Stomach (tissue), 9 donors: ENCODE results near the gene POU5F1. TPM values are rescaled to one million over a fixed set of nuclear protein-coding genes. Genes with fewer than 3 reads are reported as not detected.
A peak's percentile ranks its signal among the peaks of the same experiment; 100 is the strongest.

ENCODE experiments used
- DNase-seq, 2 donors: peaks; one replicate each; pipeline versions ENCODE4 v3.0.0 to v3.0.0-alpha.2; 2013 to 2019
- H3K27ac ChIP-seq, 5 donors: fragments of 200-600 bp in 4 of 5; sonication (generic) in 4 of 5; one replicate each; pipeline ENCODE4 v1.5.1; 2013 to 2019; ENCODE audit warnings: mild to moderate bottlenecking in 1 of 5, moderate library complexity in 1 of 5
- H3K27me3 ChIP-seq, 3 donors: fragments of 200-600 bp; sonication (generic); one replicate each; pipeline ENCODE4 v1.5.1; 2017 to 2019; ENCODE audit warnings: mixed run types in 1 of 3
- H3K36me3 ChIP-seq, 4 donors: fragments of 200-600 bp; sonication (generic); 1 replicate in 3 of 4; 2 replicates in 1 of 4; pipeline ENCODE4 v1.5.1; 2016 to 2019
- H3K4me1 ChIP-seq, 4 donors: fragments of 200-600 bp; sonication (generic); one replicate each; pipeline ENCODE4 v1.5.1; 2016 to 2019
- H3K4me3 ChIP-seq, 4 donors: fragments of 200-600 bp; sonication (generic) in 3 of 4; one replicate each; pipeline ENCODE4 v1.5.1; 2016 to 2019; ENCODE audit warnings: mild to moderate bottlenecking in 1 of 4
- H3K9me3 ChIP-seq, 4 donors: fragments of 200-600 bp; sonication (generic); one replicate each; pipeline ENCODE4 v1.5.1; 2016 to 2019
- CTCF ChIP-seq, 7 experiments: fragments of 450-650 bp in 4 of 7; fragments of 200-600 bp in 3 of 7; sonication (generic) in 3 of 7; IDR thresholded peaks; one replicate each; pipeline ENCODE4 v1.5.1; 2016 to 2019; ENCODE audit warnings: antibody characterized with exemption in 7 of 7, control low read depth in 2 of 7, mild to moderate bottlenecking in 1 of 7
- EP300 ChIP-seq: sonication (generic); formaldehyde crosslinking; IDR thresholded peaks from one replicate; pipeline ENCODE4 v1.6.1; 2017; ENCODE audit warnings: antibody characterized with exemption
- POLR2A ChIP-seq, 4 donors: fragments of 450-650 bp; IDR thresholded peaks; one replicate each; pipeline ENCODE4 v1.6.1; 2016; ENCODE audit warnings: antibody characterized with exemption in 4 of 4, control low read depth in 2 of 4, mild to moderate bottlenecking in 1 of 4, moderate library complexity in 1 of 4
- POLR2AphosphoS5 ChIP-seq, 3 donors: sonication (generic); formaldehyde crosslinking; IDR thresholded peaks; one replicate each; pipeline ENCODE4 v1.6.1; 2016; ENCODE audit warnings: antibody characterized with exemption in 3 of 3
- WGBS, 5 donors: extraction: QIAGEN DNeasy Blood & Tissue Kit in 3 of 5; methylation state at CpG; one replicate each; pipeline versions ENCODE4 v1.1.5 to v1.1.7; 2013 to 2018; 5-methylcytosine and 5-hydroxymethylcytosine counted together
- intact Hi-C: fragments of 100-400 bp; cut with DNase I; formaldehyde crosslinking; loops from one replicate; pipeline ENCODE4 v1.15.1; 2023; ENCODE audit warnings: low total_unique reads
- polyA plus RNA-seq, 3 donors: library from polyadenylated mRNA; stranded (reverse); fragments of 200-250 nt; gene quantifications; one replicate each; pipeline ENCODE4 v1.2.3, GENCODE V29; 2013
- total RNA-seq, 5 donors: library from RNA; depleted of rRNA; stranded (reverse); fragments of >200 nt; gene quantifications; one replicate each; pipeline versions ENCODE4 v1.1.0 to v1.2.3, GENCODE V29; 2014 to 2016
- donor health status: healthy with polysubstance abuse.
- donor health status: Bipolar disorder and iron deficiency.
- donor health status: healthy.

POU5F1 gene
- total and polyA plus RNA-seq, 8 donors = 2.6 to 155 (median 47.5) TPM; not detected in 1

DNA sequence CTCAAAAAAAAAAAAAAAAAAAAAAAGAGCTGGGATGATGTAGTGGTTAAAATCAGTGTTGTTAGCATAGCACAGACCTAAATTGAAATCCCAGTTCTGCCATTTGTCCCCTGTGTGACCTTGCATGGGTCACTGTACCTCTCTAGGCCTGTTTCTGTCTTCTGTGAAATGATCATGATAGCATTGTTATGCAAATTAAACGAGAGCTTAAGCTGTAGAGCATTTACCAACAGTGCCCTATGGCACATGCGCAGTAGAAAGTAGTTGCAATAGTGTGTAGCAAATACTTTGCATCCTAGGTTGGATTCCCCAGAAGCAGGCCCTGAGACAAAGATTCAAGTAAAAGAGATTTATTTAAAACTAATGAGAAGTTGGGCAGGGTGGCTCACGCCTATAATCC, 38.9 kb downstream of the POU5F1 start:
- DNase-seq = no peak
- Histone ChIP-seq H3K4me3 (no peak overlapping the region), H3K4me1 (peaks cover 0 to 12% (median 7%) of the 10 kb centered on the region in 4 donors), H3K9me3 (no peaks in the 10 kb centered on the region), H3K36me3 (no peaks in the 10 kb centered on the region), H3K27me3 (no peaks in the 10 kb centered on the region), H3K27ac (no peak overlapping the region)
- TF ChIP-seq POLR2A (IDR thresholded peaks at IDR 0.05) (no peak), POLR2AphosphoS5 (IDR thresholded peaks at IDR 0.05) (no peak), EP300 (no peak), CTCF (IDR thresholded peaks at IDR 0.05) (no peak)
- intact Hi-C loops = no loop called here
- WGBS, 5 donors = 67 to 84% (median 75%) methylated on average over 3 of the region's 3 CpGs

DNA sequence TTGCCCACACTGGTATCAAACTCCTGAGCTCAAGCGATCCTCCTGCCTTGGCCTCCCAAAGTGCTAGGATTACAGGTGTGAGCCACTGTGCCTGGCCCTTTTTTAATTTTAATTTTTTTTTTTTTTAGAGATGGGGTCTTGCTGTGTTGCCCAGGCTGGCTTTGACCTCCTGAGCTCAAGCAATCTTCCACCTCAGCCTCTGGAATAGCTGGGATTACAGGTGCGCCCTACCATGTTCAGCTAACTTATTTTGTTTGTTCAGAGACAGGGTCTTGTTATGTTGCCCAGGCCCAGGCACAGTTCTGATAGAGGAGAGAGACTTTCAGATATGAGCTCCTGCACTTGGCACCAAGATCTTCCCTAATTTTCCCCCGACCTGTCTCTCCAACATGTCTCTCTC, 39.7 kb downstream of the POU5F1 start:
- 90 to 99% (median 94%) methylated on average over 3 of the region's 3 CpGs for WGBS, 5 donors
- intact Hi-C loops = no loop called here
- TF ChIP-seq EP300 = no peak
- TF ChIP-seq POLR2AphosphoS5 (IDR thresholded peaks at IDR 0.05) = no peak
- no peak for TF ChIP-seq POLR2A (IDR thresholded peaks at IDR 0.05)
- no peak for TF ChIP-seq CTCF (IDR thresholded peaks at IDR 0.05)

GRCh38 chr6:31129130-31129529, 41.4 kb downstream of the POU5F1 start:
- intact Hi-C loops = no loop called here
- 37 to 54% (median 48%) methylated on average over 4 of the region's 4 CpGs for WGBS, 5 donors
- H3K36me3 ChIP-seq = no peaks in the 10 kb centered on the region
- DNase-seq = no peak
- H3K4me3 ChIP-seq = no peak overlapping the region
- H3K9me3 ChIP-seq = no peaks in the 10 kb centered on the region
- TF ChIP-seq CTCF (IDR thresholded peaks at IDR 0.05) (no peak), POLR2AphosphoS5 (IDR thresholded peaks at IDR 0.05) (no peak), POLR2A (IDR thresholded peaks at IDR 0.05) (no peak), EP300 (no peak)
- no peaks in the 10 kb centered on the region for H3K27me3 ChIP-seq
- H3K4me1 ChIP-seq = peaks cover 12 to 25% (median 20%) of the 10 kb centered on the region in 4 donors
- H3K27ac ChIP-seq = no peak overlapping the region

More for the DNA sequence above, 39.7 kb downstream of the POU5F1 start:
- Histone ChIP-seq H3K27ac (no peak overlapping the region), H3K4me1 (peaks cover 4 to 16% (median 15%) of the 10 kb centered on the region in 4 donors), H3K27me3 (no peaks in the 10 kb centered on the region), H3K4me3 (no peak overlapping the region), H3K36me3 (no peaks in the 10 kb centered on the region), H3K9me3 (no peaks in the 10 kb centered on the region)
- no peak for DNase-seq

GRCh38 chr6:31128093-31128676, 42.3 kb downstream of the POU5F1 start:
- WGBS, 5 donors = 4 to 6% (median 5%) methylated on average over 8 of the region's 8 CpGs
- Histone ChIP-seq H3K9me3 (no peaks in the 10 kb centered on the region), H3K4me1 (peaks cover 14 to 29% (median 22%) of the 10 kb centered on the region in 4 donors), H3K4me3 (no peak overlapping the region), H3K36me3 (no peaks in the 10 kb centered on the region), H3K27me3 (no peaks in the 10 kb centered on the region), H3K27ac (no peak overlapping the region)
- intact Hi-C loops = no loop called here
- no peak for TF ChIP-seq POLR2A (IDR thresholded peaks at IDR 0.05)
- TF ChIP-seq EP300 = no peak
- TF ChIP-seq CTCF (IDR thresholded peaks at IDR 0.05) = peak in 5 of 7 experiments; percentile 41 to 86 (median 76)
- TF ChIP-seq POLR2AphosphoS5 (IDR thresholded peaks at IDR 0.05) = peak in 1 of 3 donors; percentile 13
- DNase-seq = peak; percentile 84 to 85
